SKM-1 (cell line): ENCODE measurements around the gene CDK8.

Source experiments
- DNase-seq: peaks from one replicate; lab custom pipeline; 2025; ENCODE audit not compliant: unreplicated experiment; lab: John Stamatoyannopoulos, UW

CDK8 gene

GRCh38 chr13:26435646-26436045 is 181.7 kb downstream of the CDK8 start:
- no peak for DNase-seq

- DNase-seq, result no peak
Observed at GRCh38 chr13:26436914-26437313, 183.0 kb downstream of the CDK8 start.

- DNase-seq, result no peak
Observed at GRCh38 chr13:26440111-26440510, 186.2 kb downstream of the CDK8 start.

- no peak for DNase-seq
Observed at GRCh38 chr13:26441476-26441875, 187.5 kb downstream of the CDK8 start.

- DNase-seq, result no peak
Observed at GRCh38 chr13:26442541-26442940, 188.6 kb downstream of the CDK8 start.

- DNase-seq, result no peak
Observed at GRCh38 chr13:26445092-26445491, 191.2 kb downstream of the CDK8 start.

- DNase-seq, result no peak
Observed at GRCh38 chr13:26446751-26447150, 192.8 kb downstream of the CDK8 start.

- DNase-seq, result no peak
Observed at GRCh38 chr13:26448032-26448431, 194.1 kb downstream of the CDK8 start.

GRCh38 chr13:26449063-26449848 is 195.3 kb downstream of the CDK8 start:
- DNase-seq, result no peak
